Stimulated activated CD8-positive, alpha-beta memory T cell treated with anti-CD3 and anti-CD28 coated beads, Interleukin-12 subunit alpha, Interleukin-12 subunit beta, amount 100 ng/mL, for 24 hours (primary cell): ENCODE results near the gene ELMOD2.

Source experiments
- DNase-seq: peaks from one replicate; pipeline ENCODE4 v3.0.0-alpha.2; 2020; ENCODE audit errors: extremely low read depth

The ELMOD2 gene

GRCh38 chr4:140581078-140581477, 57.1 kb downstream of the ELMOD2 start:
- no peak for DNase-seq

DNA sequence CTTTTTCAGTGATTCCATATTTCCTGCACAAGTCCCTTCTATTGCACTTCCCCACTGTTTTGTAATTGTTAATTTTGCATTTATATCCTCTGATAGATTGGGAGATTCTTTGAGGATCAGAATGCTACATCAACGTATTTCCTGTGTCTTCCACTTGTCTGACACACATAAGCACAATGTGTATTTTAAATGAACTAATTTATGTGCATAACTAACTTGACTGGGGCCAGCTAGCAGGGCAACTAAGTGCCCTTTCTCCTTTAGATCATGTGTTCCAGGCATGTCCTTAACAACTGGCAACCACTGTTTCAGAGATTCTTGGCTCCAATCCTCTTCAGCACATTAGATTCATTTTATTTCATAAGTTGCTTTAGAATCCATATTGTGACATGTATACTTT, 60.5 kb downstream of the ELMOD2 start:
- no peak for DNase-seq

- DNase-seq, result no peak
Observed at GRCh38 chr4:140595065-140595464, 71.1 kb downstream of the ELMOD2 start.

- DNase-seq, result no peak
Observed at GRCh38 chr4:140600408-140600807, 76.4 kb downstream of the ELMOD2 start.

GRCh38 chr4:140602714-140603113, 78.7 kb downstream of the ELMOD2 start:
- DNase-seq, result no peak

GRCh38 chr4:140603286-140603685, 79.3 kb downstream of the ELMOD2 start:
- DNase-seq, result no peak
